NOMO-1 treated with dmso at 0.1 percent for 144 hours (cell line): Measurements from ENCODE around the gene PTMA.
"Not testable (repeated sequence)": the region's sequence is repeated elsewhere in the genome, so short reads cannot be mapped to it uniquely, and the experiment has no call there.

Experiments used
- DNase-seq: peaks from one replicate; lab custom pipeline; 2025; ENCODE audit not compliant: unreplicated experiment; lab: John Stamatoyannopoulos, UW

The PTMA gene

GRCh38 chr2:231714639-231715498 lies 6.5 kb downstream of the PTMA start:
- no peak for DNase-seq

- DNase-seq = no peak
Measured at GRCh38 chr2:231715499-231715837, 7.1 kb downstream of the PTMA start.

DNA sequence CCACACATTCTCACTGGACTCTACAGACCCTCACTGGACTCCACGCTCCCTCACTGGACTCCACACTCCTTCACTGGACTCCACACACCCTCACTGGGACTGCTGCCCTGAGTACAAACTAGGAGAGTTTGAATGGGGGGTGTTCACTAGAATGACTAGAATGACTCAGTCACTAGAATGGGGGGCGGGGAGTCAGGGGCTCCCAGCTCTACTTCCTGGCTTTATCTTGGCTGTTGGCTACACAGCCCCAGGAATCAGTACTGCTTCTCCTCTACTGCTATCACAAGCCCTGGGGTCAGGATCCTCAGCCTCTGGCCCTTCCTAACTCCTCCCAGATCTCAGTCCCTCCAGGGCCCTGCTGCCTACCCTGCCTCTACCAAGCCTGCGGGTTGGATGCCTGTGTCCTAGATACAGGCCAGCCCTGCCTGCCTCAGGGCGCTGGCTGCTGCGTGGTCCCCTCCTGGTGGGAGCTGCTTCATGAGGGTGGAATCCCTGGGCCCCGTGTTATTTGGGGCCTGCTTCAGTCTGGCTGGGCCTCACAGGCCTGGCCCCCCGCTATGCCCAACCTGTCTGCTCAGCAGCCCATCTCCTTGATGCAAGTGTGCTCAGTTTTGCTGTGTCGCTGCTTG lies 7.8 kb downstream of the PTMA start:
- no peak for DNase-seq

GRCh38 chr2:231716666-231717280 lies 8.4 kb downstream of the PTMA start:
- no peak for DNase-seq

- peak; percentile 72 for DNase-seq
Measured at GRCh38 chr2:231717281-231718171, 9.2 kb downstream of the PTMA start.

DNA sequence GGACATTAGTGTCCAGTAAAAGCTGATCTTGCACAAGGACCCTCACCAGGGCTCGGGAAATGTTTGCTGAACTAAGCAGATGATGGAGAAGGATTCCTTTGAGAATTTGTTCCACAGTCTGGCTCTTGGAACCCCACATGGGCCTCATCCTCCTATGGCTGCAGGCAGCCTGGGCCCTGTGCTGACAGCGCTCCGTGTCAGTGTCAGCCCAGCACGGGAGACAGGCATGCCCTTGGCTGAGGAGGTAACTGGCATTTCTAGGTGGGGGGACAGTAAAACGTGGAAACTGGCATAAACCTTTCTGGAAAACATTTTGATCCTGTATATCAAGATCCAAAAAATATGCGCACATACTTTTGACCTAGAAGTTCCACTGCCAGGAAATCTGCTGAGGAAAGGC lies 10.5 kb downstream of the PTMA start:
- DNase-seq = no peak

GRCh38 chr2:231720292-231720986 lies 12.1 kb downstream of the PTMA start:
- no peak for DNase-seq

DNA sequence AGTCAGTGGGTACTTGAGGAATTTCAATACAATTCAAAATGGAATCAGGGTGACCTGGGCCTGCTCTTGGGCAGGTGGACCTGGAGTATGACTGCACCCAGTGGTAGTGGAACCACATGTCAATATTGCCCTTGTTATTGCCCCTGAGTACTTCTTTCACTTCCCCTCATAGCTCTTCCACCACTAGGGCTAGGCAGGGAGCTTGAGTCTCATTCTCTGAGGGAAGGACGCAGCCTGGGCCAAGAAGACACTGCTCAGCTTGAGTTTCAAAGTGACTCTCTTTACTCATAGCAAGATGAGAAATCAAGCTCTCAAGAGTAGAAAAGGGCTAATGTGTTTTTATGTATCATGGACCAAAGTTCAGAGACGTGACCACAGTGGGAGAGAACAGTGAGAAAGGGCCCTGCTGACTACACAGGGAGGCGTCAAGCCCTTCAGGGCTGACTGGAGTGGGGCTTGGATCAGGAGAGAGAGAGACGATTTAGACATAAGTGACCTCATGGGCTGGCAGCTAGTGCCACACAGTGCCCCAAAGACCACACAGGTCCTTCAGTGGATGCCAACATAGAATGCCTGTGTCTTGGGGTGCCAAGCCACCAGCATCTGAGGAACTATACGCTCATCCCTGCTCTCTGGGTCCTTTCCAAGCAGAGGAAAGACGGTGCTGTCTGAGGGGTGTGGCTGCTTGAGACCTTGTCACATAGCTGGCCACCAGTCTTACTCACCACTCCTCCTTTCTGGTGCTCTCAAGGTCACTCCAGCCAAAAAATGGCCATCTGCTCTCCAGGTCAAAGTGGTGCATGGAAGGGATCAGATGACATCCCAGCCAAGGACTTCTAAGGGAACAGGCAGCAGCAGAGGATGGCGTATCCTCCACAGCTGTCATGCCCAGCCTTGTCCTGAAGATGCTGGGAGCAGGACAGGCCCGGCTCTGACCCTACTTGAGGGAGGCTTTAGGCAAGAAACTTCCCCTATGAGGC lies 13.0 kb downstream of the PTMA start:
- peak; percentile 68 for DNase-seq

- no peak for DNase-seq
Measured at GRCh38 chr2:231722721-231723307, 14.5 kb downstream of the PTMA start.

DNA sequence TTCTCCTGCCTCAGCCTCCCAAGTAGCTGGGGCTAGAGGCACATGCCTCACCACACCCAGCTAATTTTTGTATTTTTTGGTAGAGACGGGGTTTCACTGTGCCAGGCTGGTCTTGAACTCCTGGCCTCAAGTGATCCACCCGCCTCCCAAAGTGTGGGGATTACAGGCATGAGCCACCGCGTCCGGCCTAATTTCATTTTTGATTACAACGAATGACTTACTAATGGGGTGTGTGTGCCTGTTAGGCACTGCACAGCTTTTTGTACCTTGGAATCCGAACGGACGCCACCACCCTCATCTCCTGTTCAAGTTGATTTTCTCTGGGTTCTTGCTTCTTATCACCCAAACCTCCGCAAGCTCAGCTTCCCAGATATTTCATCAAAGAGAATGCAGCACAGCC lies 17.2 kb downstream of the PTMA start:
- DNase-seq = no peak

DNA sequence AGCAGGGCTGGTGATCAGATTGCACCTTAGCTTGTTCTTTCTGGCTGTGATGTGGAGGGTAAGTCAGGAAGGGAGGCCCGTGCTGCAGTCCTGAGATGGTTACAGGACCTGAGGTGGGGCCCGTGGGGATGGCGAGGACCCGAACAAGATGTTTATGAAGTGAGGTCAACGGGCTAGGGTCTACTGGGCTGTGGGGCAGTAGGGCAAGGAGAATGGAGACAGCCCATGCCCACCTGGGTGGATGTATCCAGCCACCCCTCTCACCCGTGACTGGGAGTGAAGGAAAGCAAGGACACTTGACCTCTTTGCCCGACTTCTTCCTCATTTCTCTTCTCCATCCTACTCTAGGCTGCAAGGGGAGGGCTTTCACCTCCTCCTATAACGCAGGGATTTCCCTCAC lies 18.0 kb downstream of the PTMA start:
- no peak for DNase-seq

GRCh38 chr2:231727621-231728020 lies 19.3 kb downstream of the PTMA start:
- no peak for DNase-seq

- no peak for DNase-seq
Measured at GRCh38 chr2:231732604-231733003, 24.3 kb downstream of the PTMA start.

GRCh38 chr2:231737761-231738160 lies 29.4 kb downstream of the PTMA start:
- DNase-seq = no peak

DNA sequence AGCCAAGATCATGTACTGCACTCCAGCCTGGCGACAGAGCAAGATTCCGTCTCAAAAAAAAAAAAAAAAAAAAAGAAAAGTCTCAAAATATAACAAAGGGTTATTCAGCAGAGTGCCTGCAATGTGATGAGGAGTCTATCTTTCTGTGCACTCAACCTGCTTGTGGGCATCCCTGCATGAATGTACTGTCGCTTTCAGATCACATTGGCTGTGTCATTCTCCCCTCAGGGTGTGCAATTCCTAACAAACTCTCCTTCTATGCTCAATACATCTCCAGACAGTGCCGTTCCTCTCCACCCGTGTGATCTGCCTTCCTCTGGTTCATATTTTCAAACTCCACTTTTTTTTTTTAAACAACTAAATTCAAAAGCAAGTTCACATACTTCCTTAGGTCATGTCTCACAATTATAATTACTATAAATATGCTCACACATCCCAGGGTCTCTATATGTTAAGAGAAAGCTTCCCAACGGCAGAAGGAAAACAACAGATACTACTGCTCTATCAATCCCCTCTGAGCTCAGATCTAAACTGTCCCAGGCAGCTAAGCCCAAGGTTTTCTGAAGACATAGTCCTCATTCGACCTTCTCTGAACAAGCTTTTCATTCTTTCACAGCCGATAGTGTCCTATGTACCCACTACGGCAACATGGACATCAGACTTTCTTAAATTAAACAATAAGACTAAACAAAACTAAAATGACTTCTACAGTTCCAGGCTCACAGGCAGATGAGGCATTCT lies 35.2 kb downstream of the PTMA start:
- DNase-seq = no peak

DNA sequence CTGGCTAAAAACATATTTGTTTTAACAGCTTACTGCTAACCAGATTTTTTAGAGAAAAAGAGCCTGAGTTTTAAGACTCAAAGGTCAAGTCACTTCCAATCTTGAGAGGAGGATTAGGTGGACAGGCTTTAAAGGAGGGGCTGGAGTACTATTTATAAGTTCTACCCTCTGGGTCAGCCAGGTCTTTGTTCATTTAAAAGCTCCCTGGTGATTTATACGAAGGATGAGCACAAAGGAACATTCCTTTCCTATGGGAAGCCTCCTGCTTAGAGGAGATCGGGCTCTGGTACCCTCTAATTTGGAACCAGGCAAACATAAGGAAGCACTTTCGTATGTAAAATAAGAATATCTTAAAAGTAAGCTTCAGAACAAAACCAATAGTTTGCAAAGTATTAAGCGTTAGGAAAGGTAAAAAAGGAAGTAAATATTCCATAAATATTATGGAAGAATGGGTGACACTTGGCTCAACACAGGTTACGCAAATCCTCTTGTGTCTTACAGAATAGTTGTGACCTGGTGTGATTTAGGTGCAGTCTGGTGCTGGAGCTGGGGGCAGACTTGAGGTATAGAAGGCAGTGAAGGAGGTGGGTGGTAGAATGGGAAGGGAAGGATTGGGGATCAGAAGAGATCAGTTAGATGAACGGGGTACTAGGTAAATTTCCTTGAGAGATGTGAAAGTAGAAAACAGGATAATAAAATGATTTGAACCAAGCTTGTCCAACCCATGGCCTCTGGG lies 37.1 kb downstream of the PTMA start:
- no peak for DNase-seq

DNA sequence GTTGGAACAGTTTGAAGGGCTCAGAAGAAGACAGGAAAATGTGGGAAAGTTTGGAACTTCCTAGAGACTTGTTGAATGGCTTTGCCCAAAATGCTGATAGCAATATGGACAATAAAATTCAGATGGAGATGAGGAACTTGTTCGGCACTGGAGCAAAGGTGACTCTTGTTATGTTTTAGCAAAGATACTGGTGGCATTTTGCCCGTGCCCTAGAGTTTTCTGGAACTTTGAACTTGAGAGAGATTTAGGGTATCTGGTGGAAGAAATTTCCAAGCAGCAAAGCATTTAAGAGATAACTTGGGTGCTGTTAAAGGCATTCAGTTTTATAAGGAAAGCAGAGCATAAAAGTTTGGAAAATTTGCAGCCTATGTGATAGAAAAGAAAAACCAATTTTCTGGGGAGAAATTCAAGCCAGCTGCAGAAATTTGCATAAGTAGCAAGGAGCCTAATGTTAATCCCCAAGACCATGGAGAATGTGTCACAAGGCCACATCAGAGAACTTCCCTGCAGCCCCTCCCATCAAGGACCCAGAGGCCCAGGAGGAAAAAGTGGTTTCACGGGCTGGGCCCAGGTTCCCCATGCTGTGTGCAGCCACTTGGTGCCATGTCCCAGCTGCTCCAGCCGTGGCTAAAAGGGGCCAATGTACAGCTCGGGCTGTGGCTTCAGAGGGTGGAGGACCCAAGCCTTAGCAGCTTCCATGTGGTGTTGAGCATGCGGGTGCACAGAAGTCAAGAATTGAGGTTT lies 40.0 kb downstream of the PTMA start:
- DNase-seq = not testable (repeated sequence)
